ENCODE data around the gene PLCB1. TPM values are rescaled to one million over a fixed set of nuclear protein-coding genes. Genes with fewer than 3 reads are reported as not detected.

The PLCB1 gene
- total and polyA plus RNA-seq, 10 of the 15 experiments (the other 5 are each of a cell fraction or from before 2014, with no cell fraction given): 0.05 to 5.3 (median 0.17) TPM; not detected in 1

DNA sequence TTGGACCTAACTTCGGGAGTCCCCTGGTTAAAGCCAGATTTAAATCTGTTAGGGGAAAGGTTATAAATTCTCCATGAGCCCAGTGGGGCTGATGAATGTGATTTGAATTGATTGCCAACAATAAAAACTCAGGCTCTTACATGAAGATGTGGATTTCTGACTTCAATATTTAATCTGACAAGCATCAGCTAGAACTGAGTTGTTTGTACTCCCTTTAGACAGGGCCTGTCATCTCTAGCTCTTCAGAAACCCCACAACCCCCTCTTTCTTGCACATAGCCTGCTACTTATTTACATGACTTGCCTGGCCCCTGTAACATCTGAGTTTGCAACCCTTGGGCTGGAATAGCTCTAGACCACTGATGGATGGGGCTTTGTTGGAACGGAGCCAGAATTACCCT is 745.2 kb downstream of the PLCB1 start:
- in situ Hi-C loops (cut with MboI) (no loop called here), intact Hi-C loops (cut with micrococcal nuclease; ENCODE audit: unreplicated experiment) (no loop called here)
- H3K27ac ChIP-seq (ENCODE audit: control insufficient read depth, insufficient read depth): no peak overlapping the region
- no peak overlapping the region for H3K9ac ChIP-seq (ENCODE audit: control insufficient read depth, insufficient read depth, low read length)
- DNase-seq (ENCODE audit: low read depth, low spot score): no peak
- FAIRE-seq: no peak
- no peaks in the 10 kb centered on the region for H3K4me1 ChIP-seq (ENCODE audit: control insufficient read depth, insufficient read depth, low read length)
- no peaks in the 10 kb centered on the region for H4K20me1 ChIP-seq (ENCODE audit: control insufficient read depth, insufficient read depth)
- no peak for ATAC-seq
- H3K79me2 ChIP-seq (ENCODE audit: control insufficient read depth, insufficient read depth, low read length): no peaks in the 10 kb centered on the region
- ChIA-PET RAD21 (ENCODE audit: unreplicated experiment) (no interaction called here), SMC1A (ENCODE audit: uncharacterized antibody, unreplicated experiment) (no interaction called here), CTCF (no interaction called here), POLR2A (no interaction called here)
- H3K4me3 ChIP-seq: no peak overlapping the region
- H3K27me3 ChIP-seq (replicated peaks in 1 of 2; ENCODE audit: control insufficient read depth in 2 of 2, insufficient read depth in 2 of 2, low read length in 1 of 2): no peaks in the 10 kb centered on the region
- H3K4me2 ChIP-seq (ENCODE audit: control insufficient read depth, insufficient read depth): no peak overlapping the region
- BruUV-seq (replicated peaks): no TSS peak
- no peaks in the 10 kb centered on the region for H3K36me3 ChIP-seq (ENCODE audit: control insufficient read depth in 2 of 2, insufficient read depth in 2 of 2, low read length in 1 of 2)
- no peaks in the 10 kb centered on the region for H3K9me3 ChIP-seq (replicated peaks; ENCODE audit: control insufficient read depth, insufficient read depth, low read length)
- H2AFZ ChIP-seq (ENCODE audit: control insufficient read depth, low read depth, low read length): no peak overlapping the region
- 0% methylated on average over 2 of the region's 2 CpGs for WGBS (ENCODE audit: insufficient coverage, insufficient replicate concordance, low lambda C conversion rate, missing lambda C conversion rate)
- TF ChIP-seq RB1 (IDR thresholded peaks at IDR 0.05; ENCODE audit: borderline replicate concordance) (no peak), SPI1 (IDR thresholded peaks at IDR 0.05; ENCODE audit: borderline replicate concordance, insufficient read depth, low read depth, low read length) (no peak), PAX5 (IDR thresholded peaks at IDR 0.05; ENCODE audit: borderline replicate concordance, low read depth, low read length) (no peak), CREM (IDR thresholded peaks at IDR 0.05; ENCODE audit: low read depth) (no peak), ZBTB33 (IDR thresholded peaks at IDR 0.05) (no peak), EED (IDR thresholded peaks at IDR 0.05; ENCODE audit: low read depth) (no peak), ZZZ3 (IDR thresholded peaks at IDR 0.05; ENCODE audit: control insufficient read depth, insufficient read length, low read depth) (no peak)
- TF ChIP-seq, protein P1, sequence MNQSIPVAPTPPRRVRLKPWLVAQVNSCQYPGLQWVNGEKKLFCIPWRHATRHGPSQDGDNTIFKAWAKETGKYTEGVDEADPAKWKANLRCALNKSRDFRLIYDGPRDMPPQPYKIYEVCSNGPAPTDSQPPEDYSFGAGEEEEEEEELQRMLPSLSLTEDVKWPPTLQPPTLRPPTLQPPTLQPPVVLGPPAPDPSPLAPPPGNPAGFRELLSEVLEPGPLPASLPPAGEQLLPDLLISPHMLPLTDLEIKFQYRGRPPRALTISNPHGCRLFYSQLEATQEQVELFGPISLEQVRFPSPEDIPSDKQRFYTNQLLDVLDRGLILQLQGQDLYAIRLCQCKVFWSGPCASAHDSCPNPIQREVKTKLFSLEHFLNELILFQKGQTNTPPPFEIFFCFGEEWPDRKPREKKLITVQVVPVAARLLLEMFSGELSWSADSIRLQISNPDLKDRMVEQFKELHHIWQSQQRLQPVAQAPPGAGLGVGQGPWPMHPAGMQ (IDR thresholded peaks at IDR 0.05; ENCODE audit: borderline replicate concordance): no peak
- TF ChIP-seq, protein P2, sequence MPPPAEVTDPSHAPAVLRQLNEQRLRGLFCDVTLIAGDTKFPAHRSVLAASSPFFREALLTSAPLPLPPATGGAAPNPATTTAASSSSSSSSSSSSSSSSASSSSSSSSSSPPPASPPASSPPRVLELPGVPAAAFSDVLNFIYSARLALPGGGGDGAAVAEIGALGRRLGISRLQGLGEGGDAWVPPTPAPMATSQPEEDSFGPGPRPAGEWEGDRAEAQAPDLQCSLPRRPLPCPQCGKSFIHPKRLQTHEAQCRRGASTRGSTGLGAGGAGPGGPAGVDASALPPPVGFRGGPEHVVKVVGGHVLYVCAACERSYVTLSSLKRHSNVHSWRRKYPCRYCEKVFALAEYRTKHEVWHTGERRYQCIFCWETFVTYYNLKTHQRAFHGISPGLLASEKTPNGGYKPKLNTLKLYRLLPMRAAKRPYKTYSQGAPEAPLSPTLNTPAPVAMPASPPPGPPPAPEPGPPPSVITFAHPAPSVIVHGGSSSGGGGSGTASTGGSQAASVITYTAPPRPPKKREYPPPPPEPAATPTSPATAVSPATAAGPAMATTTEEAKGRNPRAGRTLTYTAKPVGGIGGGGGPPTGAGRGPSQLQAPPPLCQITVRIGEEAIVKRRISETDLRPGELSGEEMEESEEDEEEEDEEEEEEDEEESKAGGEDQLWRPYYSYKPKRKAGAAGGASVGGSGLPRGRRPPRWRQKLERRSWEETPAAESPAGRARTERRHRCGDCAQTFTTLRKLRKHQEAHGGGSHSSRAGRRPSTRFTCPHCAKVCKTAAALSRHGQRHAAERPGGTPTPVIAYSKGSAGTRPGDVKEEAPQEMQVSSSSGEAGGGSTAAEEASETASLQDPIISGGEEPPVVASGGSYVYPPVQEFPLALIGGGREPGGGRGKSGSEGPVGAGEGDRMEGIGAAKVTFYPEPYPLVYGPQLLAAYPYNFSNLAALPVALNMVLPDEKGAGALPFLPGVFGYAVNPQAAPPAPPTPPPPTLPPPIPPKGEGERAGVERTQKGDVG (CRISPR knock-in tag; IDR thresholded peaks at IDR 0.05): no peak
- TF ChIP-seq, protein P3, sequence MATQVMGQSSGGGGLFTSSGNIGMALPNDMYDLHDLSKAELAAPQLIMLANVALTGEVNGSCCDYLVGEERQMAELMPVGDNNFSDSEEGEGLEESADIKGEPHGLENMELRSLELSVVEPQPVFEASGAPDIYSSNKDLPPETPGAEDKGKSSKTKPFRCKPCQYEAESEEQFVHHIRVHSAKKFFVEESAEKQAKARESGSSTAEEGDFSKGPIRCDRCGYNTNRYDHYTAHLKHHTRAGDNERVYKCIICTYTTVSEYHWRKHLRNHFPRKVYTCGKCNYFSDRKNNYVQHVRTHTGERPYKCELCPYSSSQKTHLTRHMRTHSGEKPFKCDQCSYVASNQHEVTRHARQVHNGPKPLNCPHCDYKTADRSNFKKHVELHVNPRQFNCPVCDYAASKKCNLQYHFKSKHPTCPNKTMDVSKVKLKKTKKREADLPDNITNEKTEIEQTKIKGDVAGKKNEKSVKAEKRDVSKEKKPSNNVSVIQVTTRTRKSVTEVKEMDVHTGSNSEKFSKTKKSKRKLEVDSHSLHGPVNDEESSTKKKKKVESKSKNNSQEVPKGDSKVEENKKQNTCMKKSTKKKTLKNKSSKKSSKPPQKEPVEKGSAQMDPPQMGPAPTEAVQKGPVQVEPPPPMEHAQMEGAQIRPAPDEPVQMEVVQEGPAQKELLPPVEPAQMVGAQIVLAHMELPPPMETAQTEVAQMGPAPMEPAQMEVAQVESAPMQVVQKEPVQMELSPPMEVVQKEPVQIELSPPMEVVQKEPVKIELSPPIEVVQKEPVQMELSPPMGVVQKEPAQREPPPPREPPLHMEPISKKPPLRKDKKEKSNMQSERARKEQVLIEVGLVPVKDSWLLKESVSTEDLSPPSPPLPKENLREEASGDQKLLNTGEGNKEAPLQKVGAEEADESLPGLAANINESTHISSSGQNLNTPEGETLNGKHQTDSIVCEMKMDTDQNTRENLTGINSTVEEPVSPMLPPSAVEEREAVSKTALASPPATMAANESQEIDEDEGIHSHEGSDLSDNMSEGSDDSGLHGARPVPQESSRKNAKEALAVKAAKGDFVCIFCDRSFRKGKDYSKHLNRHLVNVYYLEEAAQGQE (IDR thresholded peaks at IDR 0.05; ENCODE audit: low read depth, low read length): no peak
- TF ChIP-seq, protein P4, sequence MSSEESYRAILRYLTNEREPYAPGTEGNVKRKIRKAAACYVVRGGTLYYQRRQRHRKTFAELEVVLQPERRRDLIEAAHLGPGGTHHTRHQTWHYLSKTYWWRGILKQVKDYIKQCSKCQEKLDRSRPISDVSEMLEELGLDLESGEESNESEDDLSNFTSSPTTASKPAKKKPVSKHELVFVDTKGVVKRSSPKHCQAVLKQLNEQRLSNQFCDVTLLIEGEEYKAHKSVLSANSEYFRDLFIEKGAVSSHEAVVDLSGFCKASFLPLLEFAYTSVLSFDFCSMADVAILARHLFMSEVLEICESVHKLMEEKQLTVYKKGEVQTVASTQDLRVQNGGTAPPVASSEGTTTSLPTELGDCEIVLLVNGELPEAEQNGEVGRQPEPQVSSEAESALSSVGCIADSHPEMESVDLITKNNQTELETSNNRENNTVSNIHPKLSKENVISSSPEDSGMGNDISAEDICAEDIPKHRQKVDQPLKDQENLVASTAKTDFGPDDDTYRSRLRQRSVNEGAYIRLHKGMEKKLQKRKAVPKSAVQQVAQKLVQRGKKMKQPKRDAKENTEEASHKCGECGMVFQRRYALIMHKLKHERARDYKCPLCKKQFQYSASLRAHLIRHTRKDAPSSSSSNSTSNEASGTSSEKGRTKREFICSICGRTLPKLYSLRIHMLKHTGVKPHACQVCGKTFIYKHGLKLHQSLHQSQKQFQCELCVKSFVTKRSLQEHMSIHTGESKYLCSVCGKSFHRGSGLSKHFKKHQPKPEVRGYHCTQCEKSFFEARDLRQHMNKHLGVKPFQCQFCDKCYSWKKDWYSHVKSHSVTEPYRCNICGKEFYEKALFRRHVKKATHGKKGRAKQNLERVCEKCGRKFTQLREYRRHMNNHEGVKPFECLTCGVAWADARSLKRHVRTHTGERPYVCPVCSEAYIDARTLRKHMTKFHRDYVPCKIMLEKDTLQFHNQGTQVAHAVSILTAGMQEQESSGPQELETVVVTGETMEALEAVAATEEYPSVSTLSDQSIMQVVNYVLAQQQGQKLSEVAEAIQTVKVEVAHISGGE (CRISPR knock-in tag; IDR thresholded peaks at IDR 0.05): no peak
